Effector CD8-positive, alpha-beta T cell (primary cell): Measurements from ENCODE around the gene FAM167B.

Experiments
- DNase-seq: peaks from one replicate; lab custom pipeline; 2025; lab: John Stamatoyannopoulos, UW

Gene FAM167B

DNA sequence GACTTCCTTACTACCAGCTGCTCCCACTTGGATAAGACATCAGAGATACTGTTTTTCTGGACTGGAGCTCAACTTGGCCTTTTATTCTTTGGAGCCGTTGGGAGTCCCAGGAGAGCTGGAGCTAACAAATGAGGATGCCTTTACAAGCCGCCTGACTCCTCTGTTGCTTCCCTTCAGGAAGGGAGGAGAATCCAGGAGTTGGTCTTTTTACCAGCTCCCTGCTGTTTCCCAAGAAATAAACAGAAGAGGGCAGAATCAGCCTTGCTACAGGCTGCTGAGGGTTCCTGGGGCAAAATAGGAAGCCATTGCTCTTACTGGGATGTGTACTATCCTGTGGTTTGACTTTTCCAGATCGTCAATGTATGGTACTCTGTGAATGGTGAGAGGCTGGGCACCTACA, 23.3 kb upstream of the FAM167B start:
- DNase-seq: no peak

DNA sequence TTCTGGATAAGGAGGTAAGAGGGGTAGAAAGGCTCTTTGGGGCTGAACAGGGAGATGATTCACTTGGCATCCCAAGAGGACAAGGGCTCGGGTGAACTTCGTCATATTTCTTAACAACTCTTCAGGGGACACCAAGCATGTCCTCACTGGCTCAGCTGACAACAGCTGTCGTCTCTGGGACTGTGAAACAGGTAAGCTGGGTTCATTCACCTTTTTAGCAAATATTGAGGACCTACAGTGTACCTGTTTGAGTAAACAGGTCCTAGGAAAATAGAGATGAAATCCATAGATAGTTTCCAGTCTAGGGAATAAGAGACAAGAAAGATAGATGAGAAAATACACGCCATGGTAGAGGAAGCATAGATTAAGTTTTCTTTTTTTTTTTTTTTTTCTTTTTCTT, 22.7 kb upstream of the FAM167B start:
- no peak for DNase-seq

DNA sequence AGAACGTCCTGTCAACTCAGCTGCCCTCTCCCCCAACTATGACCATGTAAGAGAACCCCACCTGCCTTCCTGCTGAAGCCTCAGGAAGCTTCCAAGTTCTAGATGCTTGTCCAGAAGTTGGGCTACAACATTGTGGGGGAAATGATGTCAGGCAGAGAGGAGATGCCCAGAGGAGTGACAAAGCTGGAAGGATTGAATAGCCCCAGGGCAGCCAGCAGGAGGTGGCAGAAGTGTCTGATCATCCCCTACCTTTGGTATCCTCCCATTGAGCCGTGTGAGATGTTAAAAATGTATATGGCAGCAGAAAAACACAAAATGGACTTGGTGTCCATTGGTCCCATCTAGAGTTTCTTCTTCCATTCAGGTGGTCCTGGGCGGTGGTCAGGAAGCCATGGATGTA, 18.3 kb upstream of the FAM167B start:
- DNase-seq: no peak

DNA sequence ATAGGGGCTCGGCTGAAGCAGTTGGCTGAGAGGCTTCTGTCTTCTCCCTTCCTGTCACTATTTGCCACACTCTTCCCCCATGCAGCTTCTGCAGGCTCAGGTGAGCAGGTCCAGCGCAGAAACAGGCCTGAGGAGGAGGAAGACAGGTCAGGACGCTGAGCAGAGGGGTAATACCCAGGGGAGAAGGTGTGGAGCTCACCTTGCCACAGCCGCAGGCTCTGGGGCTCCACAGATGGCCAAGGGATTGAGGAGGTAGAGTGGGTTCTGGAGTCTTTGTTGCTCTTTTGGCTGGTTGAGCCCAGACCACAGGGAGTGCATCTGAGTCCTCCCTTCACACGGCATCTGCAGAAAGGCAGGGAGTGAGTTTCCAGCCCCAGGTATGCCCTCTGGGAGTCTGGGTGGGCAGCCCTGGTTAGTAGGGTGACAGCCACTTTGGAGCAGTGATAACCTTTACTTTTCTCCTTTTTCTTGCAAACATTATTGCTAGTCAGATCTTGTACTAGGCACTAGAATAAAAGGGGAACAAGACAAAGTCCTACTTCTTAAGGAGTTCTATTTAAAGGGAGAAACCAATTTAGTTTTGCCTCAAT, 15.1 kb upstream of the FAM167B start:
- no peak for DNase-seq

DNA sequence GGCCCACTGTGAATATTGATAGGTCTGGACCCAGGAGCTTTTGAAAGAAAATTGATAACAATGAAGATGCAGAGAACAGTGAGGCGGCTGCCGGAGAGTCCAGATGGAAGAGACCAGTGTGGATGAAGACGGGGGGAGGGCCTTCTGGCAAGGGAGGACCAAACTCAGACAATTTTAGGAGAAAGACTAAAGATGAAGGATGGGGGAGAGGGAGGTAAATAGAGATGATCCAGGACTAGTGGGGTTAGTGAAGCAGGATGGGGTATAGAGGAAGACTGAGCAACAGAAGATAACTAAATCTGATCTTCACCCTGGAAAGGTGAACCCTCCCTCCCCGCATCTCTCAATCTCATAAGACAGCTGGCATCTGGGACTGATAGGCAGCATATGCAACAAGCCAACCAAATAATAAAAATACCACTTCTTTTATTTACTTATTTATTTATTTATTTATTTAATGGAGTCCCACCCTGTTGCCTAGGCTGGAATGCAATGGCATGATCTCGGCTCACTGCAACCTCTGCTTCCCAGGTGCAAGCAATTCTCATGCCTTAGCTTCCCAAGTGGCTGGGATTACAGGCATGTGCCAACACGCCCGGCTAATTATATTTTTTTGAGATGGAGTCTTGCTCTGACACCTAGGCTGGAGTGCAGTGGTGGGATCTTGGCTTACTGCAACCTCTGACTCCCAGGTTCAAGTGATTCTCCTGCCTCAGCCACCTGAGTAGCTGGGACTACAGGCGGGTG, 14.3 kb upstream of the FAM167B start:
- DNase-seq: no peak

DNA sequence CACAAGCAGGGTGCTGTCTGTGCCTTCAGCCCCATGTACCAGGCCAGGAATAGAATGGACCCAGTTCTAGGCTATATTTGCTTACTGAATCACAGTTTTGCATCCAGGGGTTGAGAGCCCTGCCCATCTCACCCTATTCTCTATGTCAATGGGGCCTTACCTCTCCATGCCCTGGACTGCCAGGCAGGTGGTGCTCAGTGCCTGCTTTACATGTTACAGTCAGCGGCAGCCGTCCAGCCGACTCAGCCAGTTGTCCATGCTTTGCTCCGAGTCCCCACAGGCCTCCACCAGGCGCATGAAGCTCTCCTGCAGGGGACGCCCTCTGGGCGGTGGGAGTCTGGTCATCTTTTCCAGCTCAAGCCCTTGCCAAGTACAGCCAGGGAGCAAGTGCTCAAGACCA, 12.2 kb upstream of the FAM167B start:
- no peak for DNase-seq

DNA sequence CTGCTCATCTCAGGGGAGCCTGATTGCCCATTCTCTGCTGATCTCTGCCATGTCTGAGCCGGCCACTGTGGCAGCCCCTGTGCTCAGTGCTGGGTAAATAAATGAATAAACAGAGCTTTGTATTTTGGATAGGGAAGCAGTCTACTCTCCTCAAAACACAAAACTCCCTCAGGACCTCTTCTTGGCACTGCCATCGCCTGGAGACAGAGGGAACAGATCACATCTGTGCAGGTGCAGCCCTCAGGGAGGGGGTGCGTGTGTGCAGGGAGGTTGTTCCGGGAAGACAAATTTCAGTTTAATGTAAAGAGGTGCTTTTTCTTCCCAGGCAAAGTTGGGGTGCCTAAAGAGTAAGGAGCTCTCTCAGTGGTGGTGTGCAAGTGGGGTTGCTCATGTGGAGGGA, 7.7 kb upstream of the FAM167B start:
- DNase-seq: no peak

DNA sequence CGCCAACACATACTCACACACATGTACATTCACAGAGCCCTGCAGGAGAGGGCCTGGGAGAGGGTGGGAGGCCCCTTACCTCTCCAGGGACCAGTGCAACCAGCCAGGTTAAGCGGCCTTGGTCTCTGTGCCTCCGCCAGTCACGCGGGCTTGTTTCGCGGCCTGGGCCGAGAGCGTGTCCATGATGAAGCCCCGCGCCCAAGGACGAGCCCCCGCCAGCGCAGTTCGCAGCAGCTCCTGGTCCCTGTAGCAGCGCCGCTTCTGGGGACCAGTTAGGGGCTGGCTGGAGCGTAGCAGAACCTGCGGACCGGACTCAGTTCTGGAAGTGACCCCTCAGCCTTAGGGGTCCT, 7.3 kb upstream of the FAM167B start:
- DNase-seq: no peak

DNA sequence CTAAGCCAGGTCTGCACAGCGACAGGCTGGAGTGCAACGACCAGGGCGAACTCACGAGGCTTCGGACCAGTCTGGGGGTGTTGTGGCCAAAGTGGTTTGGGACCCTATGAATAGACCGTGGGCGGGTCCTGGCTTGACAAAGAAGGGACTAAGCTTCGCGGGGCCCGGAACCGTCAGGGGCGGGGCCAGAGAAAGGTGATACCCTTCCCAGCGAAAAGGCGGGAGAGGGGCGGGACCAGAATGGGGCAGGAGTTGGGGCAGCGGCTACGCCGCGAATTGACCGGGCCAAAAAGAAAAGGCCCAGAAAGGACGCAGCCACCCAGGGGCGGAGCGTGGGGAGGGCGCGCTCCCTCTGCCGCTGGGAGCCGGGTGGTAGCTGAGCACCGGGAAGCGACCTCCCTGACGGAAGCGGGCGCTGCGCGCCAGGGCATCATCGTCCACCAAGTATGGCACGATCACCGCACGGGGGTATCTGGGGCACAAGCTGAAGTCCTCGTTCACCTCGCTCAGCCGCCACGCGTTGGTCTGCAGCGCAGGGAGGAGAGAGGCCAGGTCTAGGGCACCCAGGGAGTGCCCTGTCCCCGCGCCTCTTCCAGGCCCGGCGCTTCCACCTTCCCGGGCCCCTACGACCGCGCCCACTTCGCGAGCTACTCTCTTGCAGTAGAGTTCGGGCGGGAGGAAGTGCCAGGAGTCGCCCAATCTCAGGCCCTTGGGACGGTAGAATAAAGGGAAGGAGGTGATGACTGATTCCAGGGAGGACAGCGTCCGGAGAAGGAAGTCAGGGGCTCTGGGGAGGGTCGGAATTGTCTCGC, 6.7 kb upstream of the FAM167B start:
- peak; percentile 55 for DNase-seq

DNA sequence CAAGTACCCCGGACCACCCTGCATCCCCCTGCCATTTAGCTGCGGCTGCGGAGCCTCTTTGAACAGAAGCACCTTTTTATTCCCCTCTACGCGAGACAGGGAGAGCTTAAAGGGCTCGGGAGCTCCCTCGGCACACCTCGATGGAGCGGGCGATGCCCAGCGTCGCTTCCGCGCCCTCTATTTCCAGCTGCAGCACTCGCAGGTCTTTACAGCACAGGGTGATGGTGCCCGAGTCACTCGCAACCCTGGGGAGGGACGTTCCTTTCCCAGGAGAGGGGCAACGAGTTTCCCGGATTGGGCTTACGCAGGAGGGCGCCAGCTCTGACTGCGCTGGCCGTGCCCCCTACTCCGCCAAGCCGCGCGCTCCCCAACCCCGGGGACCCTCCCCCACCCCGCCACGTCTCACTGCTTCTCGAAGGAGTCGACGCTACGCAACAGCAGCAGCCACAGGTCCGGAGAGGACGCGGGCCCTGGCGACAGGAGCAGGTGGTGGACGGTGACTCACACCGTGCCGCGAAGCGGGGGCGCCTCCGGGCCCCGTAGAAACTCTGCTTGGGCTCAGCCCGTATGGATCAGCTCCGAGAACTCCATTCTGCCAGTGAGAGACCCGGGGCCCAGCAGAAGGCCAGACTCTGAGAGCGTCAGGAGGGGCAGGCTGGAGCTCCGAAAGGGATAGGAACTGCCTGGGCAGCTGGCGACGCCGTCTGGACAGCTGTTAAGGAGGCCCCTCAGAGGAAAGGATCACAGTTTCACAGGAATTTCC, 5.8 kb upstream of the FAM167B start:
- no peak for DNase-seq

DNA sequence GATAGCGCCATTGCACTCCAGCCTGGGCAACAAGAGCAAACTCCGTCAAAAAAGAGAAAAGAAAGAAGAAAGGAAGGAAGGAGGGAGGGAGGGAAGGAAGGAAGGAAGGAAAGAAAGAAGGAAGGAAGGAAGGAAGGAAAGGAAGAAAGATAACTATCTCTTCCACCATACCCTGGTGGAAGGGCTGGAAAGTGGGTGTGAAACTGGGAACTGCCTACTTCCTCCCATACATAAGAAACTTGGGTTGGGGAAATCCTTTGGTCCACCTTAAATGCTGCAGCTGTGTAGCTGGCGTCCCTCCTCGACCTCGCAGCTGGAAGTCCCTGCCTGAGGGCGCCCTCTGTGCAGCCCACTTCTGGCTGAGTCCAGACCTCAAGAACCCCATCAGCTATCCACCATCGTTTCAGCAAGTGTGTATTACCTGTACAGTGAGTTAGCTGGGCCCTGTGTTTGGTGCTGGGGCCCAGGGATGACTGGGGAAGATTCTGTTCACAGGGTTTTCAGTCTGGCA, 4.6 kb upstream of the FAM167B start:
- DNase-seq: no peak

DNA sequence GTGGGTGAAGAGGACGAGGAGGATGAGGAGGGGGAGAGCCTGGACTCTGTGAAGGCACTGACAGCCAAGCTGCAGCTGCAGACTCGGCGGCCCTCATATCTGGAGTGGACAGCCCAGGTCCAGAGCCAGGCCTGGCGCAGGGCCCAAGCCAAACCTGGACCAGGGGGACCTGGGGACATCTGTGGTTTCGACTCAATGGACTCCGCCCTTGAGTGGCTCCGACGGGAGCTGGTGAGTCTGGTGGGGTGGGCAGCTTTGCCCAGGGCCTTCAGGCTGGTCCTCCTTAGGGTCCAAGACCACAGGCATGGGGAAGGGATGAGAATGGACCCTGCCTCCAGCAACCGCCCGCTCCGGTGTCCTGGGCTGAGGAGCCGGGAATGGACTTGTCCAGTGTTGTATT, 430 bp downstream of the FAM167B start:
- no peak for DNase-seq

DNA sequence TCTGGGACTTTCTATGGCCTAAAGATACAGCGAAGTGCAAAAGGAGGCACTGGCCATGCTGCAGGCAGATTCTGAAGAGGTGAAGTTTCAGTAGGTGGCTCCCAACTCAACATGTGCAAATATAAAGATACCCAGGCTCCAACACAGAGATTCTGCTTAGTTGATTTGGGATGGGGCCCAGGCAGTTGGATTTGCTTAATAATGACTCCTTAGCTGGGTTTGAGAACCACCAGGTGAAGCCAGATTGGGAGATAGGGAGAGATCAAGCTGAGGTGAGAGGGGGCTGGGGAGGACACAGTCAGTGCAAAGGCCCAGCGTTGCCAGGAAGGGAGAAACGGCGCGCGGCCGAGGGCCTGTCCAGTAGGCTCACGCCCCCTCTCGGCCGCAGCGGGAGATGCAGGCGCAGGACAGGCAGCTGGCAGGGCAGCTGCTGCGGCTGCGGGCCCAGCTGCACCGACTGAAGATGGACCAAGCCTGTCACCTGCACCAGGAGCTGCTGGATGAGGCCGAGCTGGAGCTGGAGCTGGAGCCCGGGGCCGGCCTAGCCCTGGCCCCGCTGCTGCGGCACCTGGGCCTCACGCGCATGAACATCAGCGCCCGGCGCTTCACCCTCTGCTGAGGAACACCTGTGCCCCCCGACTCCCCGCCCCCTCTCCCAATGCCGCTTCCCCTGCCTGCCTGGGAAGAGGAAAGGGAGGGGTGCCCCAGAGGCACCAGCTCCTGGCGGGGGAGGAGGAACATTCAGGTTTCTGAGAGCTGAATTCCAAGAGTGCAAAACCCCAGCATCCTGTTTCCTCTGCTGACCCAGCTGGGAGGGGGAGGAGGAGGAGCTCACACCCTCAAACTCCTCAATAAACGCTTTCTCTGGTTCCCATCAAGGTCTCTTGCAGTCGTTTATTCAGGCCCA, 1.2 kb downstream of the FAM167B start:
- DNase-seq: peak; percentile 57

DNA sequence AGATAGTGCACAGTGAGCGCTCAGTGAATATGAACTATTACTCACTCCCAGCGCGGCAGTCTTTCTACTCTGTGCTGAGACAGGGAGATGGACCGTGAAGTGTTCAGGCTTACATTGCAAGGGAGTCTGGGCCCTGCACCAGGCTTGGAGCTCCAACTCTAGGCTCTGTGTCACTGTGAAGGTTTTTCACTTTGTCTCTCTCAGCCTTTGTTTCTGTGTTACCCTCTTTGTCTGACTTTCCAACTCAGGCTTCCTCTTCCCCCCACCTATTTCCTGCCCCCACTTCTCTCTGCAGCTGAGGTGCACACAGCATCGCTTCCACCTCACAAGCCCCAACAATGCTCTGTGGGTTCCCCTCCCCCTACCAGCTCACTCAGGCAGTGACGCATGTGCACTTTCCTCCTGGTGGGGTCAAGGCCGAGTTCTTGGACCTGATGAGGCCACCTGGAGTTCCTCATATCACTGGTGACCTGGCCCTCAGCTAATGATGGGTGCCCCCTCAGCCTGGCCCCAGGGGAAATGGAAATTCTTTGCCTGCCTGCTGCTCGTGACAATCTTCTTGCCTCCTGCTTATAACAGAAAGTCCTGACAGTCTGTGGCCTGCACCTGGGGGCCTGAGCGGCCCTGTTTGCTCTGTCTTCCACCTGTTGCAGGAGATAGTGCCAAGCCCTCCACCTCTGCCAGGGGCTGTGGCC, 3.0 kb downstream of the FAM167B start:
- DNase-seq: peak; percentile 56

DNA sequence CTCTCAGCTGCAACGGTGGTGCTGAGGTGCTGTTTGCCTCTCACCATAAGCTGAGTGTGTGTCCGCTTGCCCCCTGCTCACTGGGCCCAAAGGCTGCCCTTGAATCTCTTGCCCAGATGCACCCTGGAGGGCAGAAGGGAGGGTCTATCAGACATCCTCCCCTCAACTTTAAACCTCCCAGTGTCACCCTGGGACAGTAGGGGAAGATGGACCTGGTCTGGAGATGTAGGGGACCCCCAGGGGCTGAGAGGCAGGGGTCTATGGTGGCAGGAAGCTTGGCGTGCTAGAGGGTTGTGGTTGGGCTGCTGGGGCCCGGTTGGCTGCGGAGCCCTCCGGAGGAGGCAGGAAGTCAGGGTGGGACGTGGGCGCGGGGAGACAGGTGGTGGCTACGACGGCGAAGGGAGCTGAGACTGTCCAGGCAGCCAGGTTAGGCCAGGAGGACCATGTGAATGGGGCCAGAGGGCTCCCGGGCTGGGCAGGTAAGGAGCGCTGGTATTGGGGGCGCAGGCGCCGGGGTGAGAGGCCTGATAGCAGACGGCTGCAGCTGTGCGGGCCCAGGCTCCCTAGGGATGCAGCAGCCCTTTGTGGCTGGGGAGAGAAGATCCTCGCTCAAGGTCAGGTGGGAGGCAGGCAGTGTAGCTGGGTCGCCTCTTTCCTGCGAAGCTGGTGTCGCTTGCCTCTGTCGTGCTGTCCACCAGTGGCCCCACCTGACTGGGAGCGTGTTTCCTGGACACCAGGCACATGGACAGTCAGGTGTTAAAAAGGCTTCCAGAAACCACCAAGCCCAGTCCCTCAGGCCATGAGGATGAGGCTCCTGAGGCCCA, 4.1 kb downstream of the FAM167B start, which contains the start of gene LCK:
Gene LCK, plus strand, starts transcription at position 373 of the 824 bp plus-strand sequence. CDS start 23,065 bp downstream, outside the sequence.
- DNase-seq: no peak

DNA sequence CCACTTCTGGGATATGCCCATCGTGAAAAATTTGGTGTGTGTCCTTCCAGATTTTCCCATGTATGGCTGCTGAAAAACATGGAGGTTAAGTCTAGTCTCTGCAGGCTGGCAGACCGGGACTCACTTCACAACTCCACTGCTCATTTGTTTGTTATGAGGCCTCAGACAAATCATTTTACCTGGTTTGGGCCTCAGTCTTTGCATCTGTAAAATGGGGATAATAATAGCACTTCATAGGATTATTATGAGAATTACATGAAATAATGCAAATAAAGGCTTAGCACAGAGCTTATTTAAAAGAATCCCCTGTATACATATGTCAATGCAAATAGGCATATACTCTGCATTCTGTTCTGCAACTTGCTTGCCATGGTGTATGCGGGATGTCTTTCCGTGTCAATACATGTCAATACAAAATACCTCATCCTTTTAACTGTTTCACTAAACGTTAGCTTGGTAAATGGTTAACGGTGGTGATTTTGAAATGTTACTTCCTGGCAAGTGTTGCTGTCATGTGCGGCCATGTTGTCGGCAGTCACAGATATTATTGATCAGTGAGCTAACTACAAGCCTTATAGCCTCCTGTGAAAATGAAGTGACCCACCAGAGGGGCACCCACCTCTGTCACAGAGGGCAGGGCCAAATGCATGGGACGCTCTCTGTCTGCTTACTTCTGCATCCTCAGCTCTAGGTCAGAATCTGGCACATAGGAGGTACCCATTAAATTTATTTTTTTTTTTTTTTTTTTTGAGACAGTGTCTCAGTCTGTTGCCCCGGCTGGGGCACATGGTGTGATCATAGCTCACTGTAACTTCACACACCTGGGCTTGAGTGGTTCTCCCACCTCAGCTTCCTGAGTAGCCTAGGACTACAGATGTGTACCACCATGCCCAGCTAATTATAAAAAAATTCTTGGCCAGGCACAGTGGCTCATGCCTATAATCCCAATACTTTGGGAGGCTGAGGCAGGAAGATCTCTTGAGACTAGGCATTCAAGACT, 8.3 kb downstream of the FAM167B start:
- no peak for DNase-seq

DNA sequence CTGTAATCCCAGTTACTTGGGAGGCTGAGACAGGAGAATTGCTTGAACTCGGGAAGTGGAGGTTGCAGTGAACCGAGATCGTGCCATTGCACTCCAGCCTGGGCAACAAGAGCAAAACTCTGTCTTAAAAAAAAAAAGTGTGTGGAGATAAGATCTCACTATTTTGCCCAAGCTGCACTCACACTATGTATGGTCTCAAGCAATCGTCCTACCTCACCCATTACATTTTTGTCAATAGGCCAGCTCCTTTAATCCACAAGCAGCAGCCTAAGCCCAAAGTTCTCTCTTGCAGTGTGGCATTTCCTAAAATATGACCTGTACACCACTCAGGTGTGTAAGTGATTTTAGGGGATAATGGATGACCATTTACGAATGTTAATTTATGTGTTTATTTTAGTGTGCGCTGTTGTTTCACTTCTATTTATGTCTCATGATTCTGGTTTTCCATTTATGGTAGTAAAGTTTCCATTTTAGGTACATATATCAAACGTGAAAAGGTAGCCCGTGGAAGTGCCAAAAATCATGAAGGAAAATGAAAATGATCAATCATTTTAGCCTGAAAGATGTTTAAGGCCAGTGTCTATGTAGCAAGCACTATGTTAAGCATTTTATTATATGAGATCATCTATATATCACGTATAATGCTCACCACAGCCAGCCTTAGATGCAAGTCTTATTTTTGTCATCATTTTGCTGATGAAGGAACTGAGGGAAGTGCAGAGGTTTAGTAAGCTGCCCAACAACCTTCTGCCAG, 9.6 kb downstream of the FAM167B start:
- no peak for DNase-seq

DNA sequence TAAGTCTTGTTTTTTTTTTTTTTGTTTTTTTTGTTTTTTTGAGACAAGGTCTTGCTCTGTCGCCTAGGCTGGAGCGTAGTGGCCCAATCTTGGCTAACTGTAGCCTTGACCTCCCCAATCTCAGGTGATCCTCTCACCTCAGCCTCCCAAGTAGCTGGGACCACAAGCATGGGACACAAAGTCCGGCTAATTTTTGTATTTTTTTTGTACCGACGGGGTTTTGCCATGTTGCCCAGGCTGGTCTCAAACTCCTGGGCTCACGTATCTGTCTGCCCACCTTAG, 10.1 kb downstream of the FAM167B start:
- no peak for DNase-seq
